Measurements from ENCODE around the gene FXN.

The FXN gene

DNA sequence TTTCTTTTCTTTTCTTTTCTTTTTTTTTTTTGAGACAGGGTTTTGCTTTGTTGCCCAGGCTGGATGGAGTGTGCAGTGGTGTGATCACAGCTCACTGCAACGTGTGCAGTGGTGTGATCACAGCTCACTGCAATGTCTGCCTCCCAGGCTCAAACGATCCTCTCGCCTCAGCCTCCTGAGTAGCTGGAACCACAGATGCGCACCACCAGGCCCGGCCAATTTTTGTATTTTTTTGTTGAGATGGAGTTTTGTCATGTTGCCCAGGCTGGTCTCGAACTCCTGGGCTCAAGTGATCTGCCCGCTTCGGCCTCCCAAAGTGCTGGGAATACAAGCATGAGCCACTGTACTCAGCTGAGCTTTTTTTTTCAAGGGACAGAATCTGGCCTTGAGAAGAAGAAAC, 101.8 kb downstream of the FXN start:
- no peak for DNase-seq (ENCODE audit: low read depth in 2 of 3, low spot score in 2 of 3)

DNA sequence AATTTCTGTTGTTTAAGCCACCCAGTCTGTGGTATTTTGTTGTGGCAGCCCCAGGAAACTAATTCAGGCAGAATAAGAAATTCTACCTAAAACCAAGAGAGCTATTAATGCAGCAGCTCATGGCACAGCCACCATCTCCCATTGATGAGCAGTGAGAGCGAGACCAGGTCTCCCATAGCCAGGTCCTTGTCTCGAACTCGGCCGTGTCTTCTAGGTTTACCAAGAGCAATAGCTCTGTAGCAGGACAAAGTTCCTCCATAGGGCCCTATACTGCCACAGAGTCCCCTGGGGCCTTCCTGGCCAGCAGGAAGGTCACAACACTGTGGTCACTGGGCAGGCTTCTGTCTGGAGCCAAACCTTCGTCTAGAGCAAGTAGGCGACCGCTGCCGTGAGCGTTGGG, 104.0 kb downstream of the FXN start:
- no peak for DNase-seq (ENCODE audit: low read depth in 2 of 3, low spot score in 2 of 3)

DNA sequence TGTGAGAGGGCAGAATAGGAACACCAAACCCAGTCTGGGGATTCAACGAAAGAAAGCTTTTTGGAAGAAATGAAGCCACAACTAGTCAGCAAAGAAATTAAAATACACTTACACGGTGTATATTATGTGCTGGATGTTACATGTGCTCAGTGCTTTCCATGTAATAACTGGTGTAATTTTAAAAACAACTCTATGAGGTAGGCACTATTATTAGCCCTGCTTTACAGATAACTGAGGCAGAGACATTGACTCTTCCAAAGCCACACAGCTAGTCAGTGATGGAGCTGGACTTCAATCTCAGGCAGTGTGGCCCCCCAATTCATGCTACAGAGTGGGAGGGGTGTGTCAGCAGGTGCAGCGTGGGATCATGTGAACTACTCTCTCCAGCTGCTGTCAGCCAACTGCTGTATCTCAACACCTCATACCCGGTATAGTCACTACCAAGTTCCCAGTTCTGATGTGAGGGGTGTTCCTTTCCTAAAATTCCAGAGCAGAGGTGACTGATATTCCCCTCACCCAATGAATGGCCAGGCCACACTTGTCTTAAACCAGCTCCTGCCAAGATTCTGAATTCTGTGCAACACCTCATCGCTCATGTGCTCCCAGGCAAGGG, 104.7 kb downstream of the FXN start:
- no peak for DNase-seq (ENCODE audit: low read depth in 2 of 3, low spot score in 2 of 3)

DNA sequence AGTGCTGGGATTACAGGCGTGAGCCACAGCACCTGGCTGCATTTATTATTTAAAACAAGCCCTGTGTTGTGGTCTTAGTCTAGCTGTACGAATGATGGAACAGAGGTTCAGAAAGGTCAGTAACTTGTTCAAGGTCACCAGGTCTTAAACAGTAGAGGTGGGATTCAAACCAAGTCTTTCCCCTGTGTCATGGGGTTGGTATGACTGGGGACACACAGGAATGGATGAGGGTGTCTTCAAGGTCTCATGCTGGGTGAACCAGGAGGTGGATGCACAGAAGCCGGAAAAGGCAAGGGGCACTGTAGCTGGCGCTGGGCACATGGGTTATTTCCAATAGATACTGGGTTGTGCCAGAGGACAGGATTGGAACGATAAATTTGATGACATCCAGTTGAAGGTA, 106.3 kb downstream of the FXN start:
- DNase-seq (ENCODE audit: low read depth in 2 of 3, low spot score in 2 of 3): no peak

- DNase-seq (ENCODE audit: low read depth in 2 of 3, low spot score in 2 of 3): no peak
Measured at GRCh38 chr9:69143291-69143690, 107.7 kb downstream of the FXN start.

DNA sequence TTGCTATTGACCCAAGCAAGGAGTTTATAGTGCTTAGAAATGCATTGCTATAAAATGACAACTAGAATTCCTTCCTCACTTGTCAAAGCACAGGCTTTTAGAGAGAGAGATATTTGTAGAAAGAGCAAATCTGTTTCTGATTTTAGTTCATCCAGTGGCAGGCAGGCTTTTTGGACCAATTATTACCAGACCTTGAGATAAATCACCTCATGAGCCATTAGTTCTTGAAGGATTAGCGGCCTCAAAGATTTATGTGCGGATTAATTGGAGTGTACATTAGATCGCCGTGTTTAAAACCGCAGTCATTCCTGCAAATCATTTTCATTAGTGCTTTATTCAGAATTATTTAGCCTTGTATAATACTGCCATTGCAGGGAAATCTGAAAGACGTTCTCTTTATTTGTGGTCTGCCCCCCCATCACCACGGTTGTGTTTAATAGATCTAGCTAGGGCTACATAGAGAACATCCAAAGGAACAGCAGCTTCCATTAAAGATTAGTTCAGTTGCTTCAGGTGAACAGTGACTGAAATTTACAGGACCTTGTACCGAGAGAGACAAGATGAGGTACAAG, 109.7 kb downstream of the FXN start:
- DNase-seq (ENCODE audit: low read depth in 2 of 3, low spot score in 2 of 3): no peak

DNA sequence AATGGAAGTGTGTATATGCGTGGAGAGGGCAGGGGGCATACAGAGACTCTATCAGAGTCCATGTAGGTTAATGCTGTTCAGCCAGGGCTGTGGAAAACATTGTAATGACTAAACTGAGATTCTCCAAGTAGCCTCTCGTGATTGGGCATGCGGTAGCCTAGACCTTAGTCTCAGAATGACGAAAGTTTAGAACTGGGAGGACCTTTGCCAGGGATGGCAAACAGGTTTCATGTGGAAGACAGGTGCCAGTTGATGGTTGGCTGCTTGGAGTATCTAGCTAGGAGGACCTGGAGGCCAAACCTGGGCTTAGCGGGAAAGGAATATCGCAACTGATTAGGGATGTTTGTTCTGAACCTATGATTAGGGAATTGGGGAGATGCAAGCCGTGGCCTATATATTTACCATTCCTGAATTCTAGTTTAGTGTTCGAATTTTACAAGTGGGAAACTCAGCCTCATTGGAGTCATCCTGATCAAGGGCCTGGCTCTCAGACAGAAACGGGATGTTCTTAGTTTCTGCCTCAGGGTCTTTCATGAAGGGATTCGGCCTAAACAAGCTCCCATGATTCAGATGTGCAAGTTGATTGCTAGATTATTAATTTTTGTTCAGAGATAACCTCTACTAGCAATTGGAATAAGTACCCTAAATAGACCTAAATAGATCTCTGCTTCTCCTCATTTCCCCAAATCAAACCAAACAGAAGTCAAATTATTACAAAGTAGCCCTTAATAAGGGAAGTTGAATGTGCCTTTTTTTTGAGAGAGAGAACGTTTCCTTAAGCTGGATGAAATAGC, 111.7 kb downstream of the FXN start:
- no peak for DNase-seq (ENCODE audit: low read depth in 2 of 3, low spot score in 2 of 3)

GRCh38 chr9:69149321-69149807, 113.8 kb downstream of the FXN start:
- DNase-seq (ENCODE audit: low read depth in 2 of 3, low spot score in 2 of 3): no peak

Measured in activated CD8-positive, alpha-beta memory T cell treated with anti-CD3 and anti-CD28 coated beads for 48 hours (primary cell).